PC-9 (cell line): ENCODE data around the gene CHRDL2. TPM values are rescaled to one million over a fixed set of nuclear protein-coding genes. Genes with fewer than 3 reads are reported as not detected.
"Not testable (repeated sequence)": the region's sequence is repeated elsewhere in the genome, so short reads cannot be mapped to it uniquely, and the experiment has no call there.

Experiments used
- BruUV-seq: library from RNA; stranded (reverse); fragments of 400-500 nt; replicated peaks from 2 replicates; lab custom pipeline; 2021; lab: Mats Ljungman, UMichigan
- CTCF ChIA-PET: fragments of 300-600 bp; sonication (Branson Sonifier 250); formaldehyde crosslinking; loops from one replicate; lab custom pipeline; 2022; ENCODE audit warnings: antibody characterized with exemption; lab: Charles Lee
- POLR2A ChIA-PET: fragments of 300-600 bp; sonication (Branson Sonifier 250); formaldehyde crosslinking; loops from one replicate; lab custom pipeline; 2022; ENCODE audit warnings: antibody characterized with exemption; ENCODE audit not compliant: unreplicated experiment; lab: Charles Lee
- DNase-seq, 2 experiments: peaks; one replicate each; pipeline versions ENCODE4 v3.0.0 to v3.0.0-alpha.2; 2015 to 2022; ENCODE audit warnings: mixed read lengths in 1 of 2
- H2AFZ ChIP-seq: fragments of 200-600 bp; sonication (generic); 2 replicates; pipeline ENCODE4 v1.8.1; 2017; ENCODE audit warnings: antibody characterized with exemption
- H3F3A ChIP-seq: fragments of 200-600 bp; sonication (generic); 2 replicates; pipeline ENCODE4 v1.8.1; 2017; ENCODE audit warnings: antibody characterized with exemption, mild to moderate bottlenecking, low read depth; ENCODE audit not compliant: insufficient read depth
- H3K27ac ChIP-seq: fragments of 200-600 bp; sonication (generic); 2 replicates; pipeline ENCODE4 v1.6.1; 2016; ENCODE audit warnings: mixed run types
- H3K27me3 ChIP-seq: fragments of 200-600 bp; sonication (generic); 2 replicates; pipeline ENCODE4 v1.6.1; 2016; ENCODE audit warnings: low read depth, mixed run types; ENCODE audit not compliant: insufficient read depth
- H3K36me3 ChIP-seq: fragments of 200-600 bp; sonication (generic); 2 replicates; pipeline ENCODE4 v1.6.1; 2016; ENCODE audit warnings: low read depth, mixed run types
- H3K4me1 ChIP-seq: fragments of 200-600 bp; sonication (generic); replicated peaks from 2 replicates; pipeline ENCODE4 v1.6.1; 2016; ENCODE audit warnings: mixed run types; ENCODE audit not compliant: insufficient read depth
- H3K4me2 ChIP-seq: fragments of 200-600 bp; sonication (generic); 2 replicates; pipeline ENCODE4 v1.6.1; 2017; ENCODE audit warnings: mixed run types
- H3K4me3 ChIP-seq: fragments of 200-600 bp; sonication (generic); 2 replicates; pipeline ENCODE4 v1.6.1; 2016; ENCODE audit warnings: mixed run types
- H3K79me2 ChIP-seq: fragments of 200-600 bp; sonication (generic); 2 replicates; pipeline ENCODE4 v1.6.1; 2017; ENCODE audit warnings: low read depth, mixed run types
- H3K9me2 ChIP-seq: fragments of 200-600 bp; sonication (generic); 2 replicates; pipeline ENCODE4 v1.8.1; 2017; ENCODE audit warnings: mild to moderate bottlenecking; ENCODE audit not compliant: insufficient read depth
- H3K9me3 ChIP-seq: fragments of 200-600 bp; sonication (generic); 2 replicates; pipeline ENCODE4 v1.8.1; 2016; ENCODE audit warnings: low read depth; ENCODE audit not compliant: insufficient read depth
- H4K20me1 ChIP-seq: fragments of 200-600 bp; sonication (generic); 2 replicates; pipeline ENCODE4 v1.8.1; 2017; ENCODE audit not compliant: insufficient read depth
- CTCF ChIP-seq: fragments of 200-600 bp; sonication (generic); conservative IDR thresholded peaks from 2 replicates; pipeline ENCODE4 v1.6.1; 2017; ENCODE audit warnings: mixed run types, antibody characterized with exemption, mild to moderate bottlenecking, moderate library complexity
- EZH2 ChIP-seq: fragments of 200-600 bp; sonication (generic); IDR thresholded peaks from 2 replicates; pipeline ENCODE4 v1.8.0; 2017; ENCODE audit warnings: antibody characterized with exemption, low read depth
- intact Hi-C: fragments of 100-400 bp; cut with micrococcal nuclease; formaldehyde crosslinking; loops from one replicate; pipeline ENCODE4 v1.10.0; 2022; ENCODE audit not compliant: unreplicated experiment
- total RNA-seq: library from RNA; stranded (reverse); gene quantifications from 2 replicates; pipeline ENCODE4 v1.2.3, GENCODE V29; 2021

CHRDL2 gene
- total RNA-seq, 1 experiment from 2014 or later: not detected

GRCh38 chr11:74754507-74755252 lies 23.5 kb upstream of the CHRDL2 start:
- Histone ChIP-seq H3K79me2 (peaks cover 73% of the 10 kb centered on the region), H3K4me2 (peak overlapping the region; percentile 76), H4K20me1 (no peaks in the 10 kb centered on the region), H2AFZ (0 out of 2 replicates have a peak overlapping the region, but pooled peaks have one; percentile 3), H3K9me2 (no peaks in the 10 kb centered on the region), H3K4me1 (peaks cover 57% of the 10 kb centered on the region), H3F3A (peaks cover 30% of the 10 kb centered on the region), H3K27me3 (no peaks in the 10 kb centered on the region), H3K36me3 (peaks cover 15% of the 10 kb centered on the region; the same call in 1 of the 2 replicates), H3K4me3 (peak overlapping the region; percentile 45), H3K9me3 (peaks cover 3% of the 10 kb centered on the region; the same call in 1 of the 2 replicates), H3K27ac (peak overlapping the region; percentile 71)
- intact Hi-C loops: no loop called here
- TSS peak; percentile 100 for BruUV-seq
- CTCF ChIA-PET: interaction anchor here (0.6 to 0.9 kb wide), 2 partner anchors 15 to 120 kb away, joined by 3 to 4 read pairs; no protein-coding TSS in a partner anchor
- POLR2A ChIA-PET: interaction anchor here (0.6 to 0.7 kb wide), 5 partner anchors 28 to 673 kb away, joined by 5 to 8 read pairs (median 6); no protein-coding TSS in a partner anchor
- no peak for TF ChIP-seq EZH2
- no peak for TF ChIP-seq CTCF
- DNase-seq: peak; percentile 31 to 99

- TF ChIP-seq CTCF (no peak), EZH2 (no peak)
- Histone ChIP-seq H3K9me3 (no peaks in the 10 kb centered on the region; the same call in 1 of the 2 replicates), H3K27ac (no peak overlapping the region), H3K9me2 (no peaks in the 10 kb centered on the region), H3K4me1 (peaks cover 65% of the 10 kb centered on the region), H3F3A (peaks cover 32% of the 10 kb centered on the region), H3K79me2 (peaks cover 69% of the 10 kb centered on the region), H3K4me3 (no peak overlapping the region), H2AFZ (no peak overlapping the region), H3K36me3 (peaks cover 11% of the 10 kb centered on the region; the same call in 1 of the 2 replicates), H4K20me1 (no peaks in the 10 kb centered on the region), H3K4me2 (peak overlapping the region; percentile 22; the same call in 1 of the 2 replicates), H3K27me3 (no peaks in the 10 kb centered on the region)
- ChIA-PET CTCF (interaction anchor here (0.6 kb wide), 1 partner anchor 105 kb away, joined by 3 read pairs; no protein-coding TSS in a partner anchor), POLR2A (no interaction called here)
- BruUV-seq: no TSS peak
- intact Hi-C loops: no loop called here
- no peak for DNase-seq
Measured at GRCh38 chr11:74751303-74751702, 20.1 kb upstream of the CHRDL2 start.

GRCh38 chr11:74750598-74750997 lies 19.4 kb upstream of the CHRDL2 start:
- BruUV-seq, DNase-seq, H3K9me3 ChIP-seq, intact Hi-C loops, POLR2A ChIA-PET, H2AFZ ChIP-seq, H3K36me3 ChIP-seq, H4K20me1 ChIP-seq, H3K27ac ChIP-seq, H3K4me3 ChIP-seq, H3K27me3 ChIP-seq, H3K9me2 ChIP-seq: not testable (repeated sequence)
- CTCF ChIA-PET: interaction anchor here (0.6 kb wide), 1 partner anchor 106 kb away, joined by 3 read pairs; no protein-coding TSS in a partner anchor
- H3K79me2 ChIP-seq: peaks cover 62% of the 10 kb centered on the region
- peaks cover 60% of the 10 kb centered on the region for H3K4me1 ChIP-seq
- peaks cover 29% of the 10 kb centered on the region for H3F3A ChIP-seq
- peak overlapping the region; percentile 83; the same call in 1 of the 2 replicates for H3K4me2 ChIP-seq
